HG02623 (cell line): ENCODE data around the gene SEMG1.

Experiments
- ATAC-seq: cut with Tn5 transposase; IDR thresholded peaks from one replicate; pipeline ENCODE4 v1.9.1; 2021; ENCODE audit warnings: moderate library complexity; ENCODE audit not compliant: unreplicated experiment

Gene SEMG1

GRCh38 chr20:45206725-45207124 is at the start of gene SEMG1:
SEMG1 (plus strand) TSS chr20:45207033; CDS start chr20:45207054, 21 bp downstream.
- no peak for ATAC-seq

- no peak for ATAC-seq
Measured at GRCh38 chr20:45157962-45158361, 48.9 kb upstream of the SEMG1 start.

GRCh38 chr20:45163083-45163803 is 43.6 kb upstream of the SEMG1 start:
- ATAC-seq: no peak

- no peak for ATAC-seq
Measured at GRCh38 chr20:45164906-45165305, 41.9 kb upstream of the SEMG1 start.

GRCh38 chr20:45173522-45173921 is 33.3 kb upstream of the SEMG1 start:
- no peak for ATAC-seq

- ATAC-seq: no peak
Measured at GRCh38 chr20:45174434-45175364, 32.1 kb upstream of the SEMG1 start, which contains the start of gene PI3. PI3 (plus strand) TSS chr20:45174902; CDS start chr20:45174923, 21 bp downstream.

GRCh38 chr20:45176526-45177267 is 30.1 kb upstream of the SEMG1 start:
- no peak for ATAC-seq

- no peak for ATAC-seq
Measured at GRCh38 chr20:45179166-45179565, 27.7 kb upstream of the SEMG1 start.

- no peak for ATAC-seq
Measured at GRCh38 chr20:45181639-45182038, 25.2 kb upstream of the SEMG1 start.

- ATAC-seq: no peak
Measured at GRCh38 chr20:45183084-45183483, 23.7 kb upstream of the SEMG1 start.

- no peak for ATAC-seq
Measured at GRCh38 chr20:45187693-45188092, 19.1 kb upstream of the SEMG1 start.

GRCh38 chr20:45189067-45189609 is 17.7 kb upstream of the SEMG1 start:
- ATAC-seq: no peak

- ATAC-seq: no peak
Measured at GRCh38 chr20:45189861-45190260, 17.0 kb upstream of the SEMG1 start.

- no peak for ATAC-seq
Measured at GRCh38 chr20:45191926-45192325, 14.9 kb upstream of the SEMG1 start.

- no peak for ATAC-seq
Measured at GRCh38 chr20:45193331-45193730, 13.5 kb upstream of the SEMG1 start.

- ATAC-seq: no peak
Measured at GRCh38 chr20:45209924-45210323, 3.1 kb downstream of the SEMG1 start.

- ATAC-seq: no peak
Measured at GRCh38 chr20:45211569-45212474, 5.0 kb downstream of the SEMG1 start.

GRCh38 chr20:45212836-45213235 is 6.0 kb downstream of the SEMG1 start:
- ATAC-seq: no peak

GRCh38 chr20:45218124-45218523 is 11.3 kb downstream of the SEMG1 start:
- no peak for ATAC-seq

- ATAC-seq: no peak
Measured at GRCh38 chr20:45218636-45219035, 11.8 kb downstream of the SEMG1 start.
